GM12878 (cell line): ENCODE data around the gene ZDHHC19. TPM values are rescaled to one million over a fixed set of nuclear protein-coding genes. Genes with fewer than 3 reads are reported as not detected.

Source experiments
- ATF7 ChIP-seq: fragments of 450-650 bp; IDR thresholded peaks from 2 replicates; pipeline ENCODE4 v1.6.1; 2016; ENCODE audit warnings: low read depth, mild to moderate bottlenecking
- BCL11A ChIP-seq: IDR thresholded peaks from 2 replicates; pipeline ENCODE4 v1.6.1; 2011; ENCODE audit warnings: low read depth, low read length
- BMI1 ChIP-seq: fragments of 450-650 bp; IDR thresholded peaks from 2 replicates; pipeline ENCODE4 v1.6.1; 2016; ENCODE audit warnings: mild to moderate bottlenecking, moderate library complexity, borderline replicate concordance
- CHD4 ChIP-seq: fragments of 200-600 bp; sonication (generic); IDR thresholded peaks from 2 replicates; pipeline ENCODE4 v1.6.1; 2016; ENCODE audit warnings: mild to moderate bottlenecking
- E2F4 ChIP-seq: IDR thresholded peaks from 2 replicates; pipeline ENCODE4 v1.6.1; 2012; ENCODE audit warnings: low read depth, low read length, improper control_type of control experiment
- EGR1 ChIP-seq, 2 experiments: IDR thresholded peaks; 1 replicate in 1 of 2; 2 replicates in 1 of 2; pipeline ENCODE4 v1.6.1; 2011 to 2012; ENCODE audit warnings: low read depth in 2 of 2, low read length in 2 of 2, borderline replicate concordance in 1 of 2, mild to moderate bottlenecking in 1 of 2, moderate library complexity in 1 of 2
- GABPA ChIP-seq: IDR thresholded peaks from 2 replicates; pipeline ENCODE4 v1.6.1; 2014; ENCODE audit warnings: antibody characterized with exemption, low read depth, mild to moderate bottlenecking, inconsistent platforms
- GATAD2B ChIP-seq: fragments of 450-650 bp; conservative IDR thresholded peaks from 2 replicates; pipeline ENCODE4 v1.6.1; 2017; ENCODE audit warnings: low read depth, mild to moderate bottlenecking, moderate library complexity
- JUNB ChIP-seq: IDR thresholded peaks from 2 replicates; pipeline ENCODE4 v1.6.1; 2016; ENCODE audit warnings: antibody characterized with exemption, mild to moderate bottlenecking
- JUND ChIP-seq: IDR thresholded peaks from 2 replicates; pipeline ENCODE4 v1.6.1; 2012; ENCODE audit warnings: low read depth, mild to moderate bottlenecking, low read length, improper control_type of control experiment, moderate library complexity
- NKRF ChIP-seq: fragments of 450-650 bp; conservative IDR thresholded peaks from 2 replicates; pipeline ENCODE4 v1.6.1; 2017; ENCODE audit warnings: mild to moderate bottlenecking, moderate library complexity
- PAX5 ChIP-seq: IDR thresholded peaks from 2 replicates; pipeline ENCODE4 v1.6.1; 2011; ENCODE audit warnings: low read depth, low read length, borderline replicate concordance
- PAX8 ChIP-seq: fragments of 450-650 bp; IDR thresholded peaks from 2 replicates; pipeline ENCODE4 v1.6.1; 2017; ENCODE audit warnings: mild to moderate bottlenecking, moderate library complexity
- PKNOX1 ChIP-seq: fragments of 450-650 bp; IDR thresholded peaks from 2 replicates; pipeline ENCODE4 v1.6.1; 2016; ENCODE audit warnings: mild to moderate bottlenecking
- POLR2AphosphoS2 ChIP-seq: IDR thresholded peaks from 2 replicates; pipeline ENCODE4 v1.6.1; 2011; ENCODE audit warnings: low read depth, mild to moderate bottlenecking, low read length, improper control_type of control experiment, moderate library complexity
- RBBP5 ChIP-seq: fragments of 200-600 bp; sonication (generic); conservative IDR thresholded peaks from 2 replicates; pipeline ENCODE4 v1.6.1; 2016
- RCOR1 ChIP-seq: conservative IDR thresholded peaks from 2 replicates; pipeline ENCODE4 v1.6.1; 2012; ENCODE audit warnings: low read depth, low read length, improper control_type of control experiment
- RFX5 ChIP-seq: IDR thresholded peaks from 2 replicates; pipeline ENCODE4 v1.6.1; 2011; ENCODE audit warnings: low read depth, low read length, improper control_type of control experiment
- SIX5 ChIP-seq: IDR thresholded peaks from 2 replicates; pipeline ENCODE4 v1.6.1; 2011; ENCODE audit warnings: mild to moderate bottlenecking, low read depth, low read length, moderate library complexity; ENCODE audit not compliant: severe bottlenecking
- STAT1 ChIP-seq: fragments of 450-650 bp; conservative IDR thresholded peaks from 2 replicates; pipeline ENCODE4 v1.6.1; 2014; ENCODE audit warnings: antibody characterized with exemption, mild to moderate bottlenecking
- STAT3 ChIP-seq: IDR thresholded peaks from 2 replicates; pipeline ENCODE4 v1.6.1; 2011; ENCODE audit warnings: low read depth, low read length, improper control_type of control experiment
- TAF1 ChIP-seq: IDR thresholded peaks from 2 replicates; pipeline ENCODE4 v1.6.1; 2011; ENCODE audit warnings: mild to moderate bottlenecking, low read depth, low read length, borderline replicate concordance
- TCF12 ChIP-seq: IDR thresholded peaks from 2 replicates; pipeline ENCODE4 v1.6.1; 2011; ENCODE audit warnings: low read depth, mild to moderate bottlenecking, low read length
- TCF3 ChIP-seq: IDR thresholded peaks from 2 replicates; pipeline ENCODE4 v1.6.1; 2012; ENCODE audit warnings: low read depth, mild to moderate bottlenecking, low read length, borderline replicate concordance; ENCODE audit not compliant: insufficient read depth
- ZBED1 ChIP-seq: IDR thresholded peaks from 2 replicates; pipeline ENCODE4 v1.6.1; 2016; ENCODE audit warnings: borderline replicate concordance
- ZBTB33 ChIP-seq: fragments of 450-650 bp; IDR thresholded peaks from 2 replicates; pipeline ENCODE4 v1.6.1; 2017; ENCODE audit warnings: mild to moderate bottlenecking
- polyA plus RNA-seq, 11 experiments: library from polyadenylated mRNA; depleted of rRNA in 4 of 11; unstranded in 6 of 11; stranded (reverse) in 5 of 11; fragments of >200 nt; fragmentation: Nextera tagmentation in 4 of 11; fragmentation: Illumina TruSeq in 1 of 11; extraction: Ambion mirVana in 4 of 11; extraction: Trizol in 1 of 11; gene quantifications; 1 replicate in 1 of 11; 2 replicates in 10 of 11; pipeline versions ENCODE4 v1.2.1 to v1.2.3, GENCODE V29; 2011 to 2016; ENCODE audit warnings: inconsistent platforms in 2 of 11, missing spikeins in 2 of 11, low read depth in 1 of 11
- total RNA-seq, 4 experiments: library from RNA; depleted of rRNA in 3 of 4; stranded (reverse); fragments of >200 nt in 3 of 4; fragmentation: Illumina TruSeq in 1 of 4; extraction: Trizol in 1 of 4; gene quantifications; 2 replicates each; pipeline versions ENCODE4 v1.2.1 to v1.2.3, GENCODE V29; 2013 to 2021

ZDHHC19 gene
- total and polyA plus RNA-seq, 10 of the 15 experiments (the other 5 are each of a cell fraction or from before 2014, with no cell fraction given), result 0.26 TPM; not detected in 9

GRCh38 chr3:196192524-196193051 lies 18.6 kb downstream of the ZDHHC19 start (continued):
- TF ChIP-seq RBBP5 (no peak), STAT3 (no peak; the same call in 1 of the 2 replicates), E2F4 (no peak), BMI1 (no peak), ZBTB33 (no peak), PKNOX1 (peak; percentile 47; the same call in 1 of the 2 replicates), PAX5 (no peak), GABPA (no peak), EGR1 (IDR thresholded peaks at IDR 0.05; ENCODE audit: borderline replicate concordance in 1 of 2, low read depth in 2 of 2, low read length in 2 of 2) (peak in 1 of 2 experiments; percentile 65; a peak in 1 of 3 replicates), RFX5 (no peak), TAF1 (peak; percentile 33; the same call in 1 of the 2 replicates), JUNB (no peak), STAT1 (no peak), CHD4 (no peak), ATF7 (0 out of 2 replicates have a peak, but pooled peaks have one; percentile 19), TCF12 (no peak), RCOR1 (no peak), SIX5 (no peak), BCL11A (no peak), JUND (no peak), ZBED1 (no peak), PAX8 (no peak), TCF3 (no peak), GATAD2B (peak; percentile 88; the same call in 1 of the 2 replicates), POLR2AphosphoS2 (no peak), NKRF (no peak)
